ENCODE results near the gene ADGRV1.

DNA sequence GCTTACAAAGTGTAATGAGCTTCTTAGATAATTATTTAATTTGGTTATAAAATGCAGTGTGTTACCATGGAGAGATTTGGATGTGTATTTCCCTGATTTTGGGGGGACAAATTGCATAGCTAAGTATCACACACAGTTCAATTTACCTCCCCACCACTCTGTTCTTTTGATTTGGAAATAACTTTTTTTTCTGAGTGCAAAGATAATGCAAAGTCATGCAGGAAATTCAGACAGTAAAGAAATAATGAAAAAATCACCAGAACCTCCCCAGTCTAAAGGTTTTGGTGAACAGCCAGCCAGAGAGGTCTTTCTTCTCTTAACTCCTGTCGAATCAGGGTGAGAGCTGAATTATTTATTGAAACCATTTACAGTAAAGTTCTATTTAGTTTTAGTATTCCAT lies 3.2 kb downstream of the ADGRV1 start:
- TF ChIP-seq YY1 (IDR thresholded peaks at IDR 0.05; ENCODE audit: insufficient read depth, insufficient read length), result no peak
- no peak for TF ChIP-seq SUZ12 (IDR thresholded peaks at IDR 0.05; ENCODE audit: extremely low read depth, insufficient read depth, insufficient read length)
- TF ChIP-seq ZNF274 (IDR thresholded peaks at IDR 0.05; ENCODE audit: low read depth, low read length), result no peak
